ENCODE measurements around the gene RNF8.

Gene RNF8

GRCh38 chr6:37319156-37319555, 34.6 kb upstream of the RNF8 start:
- Histone ChIP-seq H3K4me3 (ENCODE audit: low read length) (no peak overlapping the region), H3K79me1 (ENCODE audit: low read length) (no peaks in the 10 kb centered on the region), H2BK5ac (ENCODE audit: low read length) (no peak overlapping the region), H3K9ac (ENCODE audit: low read length) (no peak overlapping the region), H2BK120ac (ENCODE audit: low read depth, low read length) (no peak overlapping the region), H3K27ac (ENCODE audit: low read depth, low read length) (peak overlapping the region; percentile 60), H3K4me1 (ENCODE audit: control insufficient read depth, low read depth, low read length) (no peaks in the 10 kb centered on the region), H4K8ac (ENCODE audit: low read depth, low read length) (peak overlapping the region; percentile 98), H4K5ac (ENCODE audit: low read length) (no peak overlapping the region), H3K79me2 (ENCODE audit: control insufficient read depth, insufficient read depth, low read length) (no peaks in the 10 kb centered on the region), H3K23ac (ENCODE audit: low read length) (peak overlapping the region; percentile 34), H3K18ac (ENCODE audit: low read length) (no peak overlapping the region), H2AK5ac (ENCODE audit: low read length) (no peak overlapping the region), H3K4ac (ENCODE audit: low read depth, low read length) (no peak overlapping the region), H3K36me3 (ENCODE audit: control insufficient read depth, insufficient read depth, low read length) (no peaks in the 10 kb centered on the region), H3K4me2 (ENCODE audit: low read length) (no peak overlapping the region), H3K56ac (ENCODE audit: low read length) (no peak overlapping the region), H2BK15ac (replicated peaks; ENCODE audit: low read depth) (no peak overlapping the region), H3K27me3 (ENCODE audit: insufficient read depth, low read length, poor library complexity) (no peaks in the 10 kb centered on the region)
- peak; percentile 43 for DNase-seq
- WGBS (ENCODE audit: extremely low coverage, insufficient coverage, low lambda C conversion rate): no CpG with 5 or more reads among the region's 3 CpGs

- H3K79me2 ChIP-seq (ENCODE audit: control insufficient read depth, insufficient read depth, low read length): no peaks in the 10 kb centered on the region
- H2AK5ac ChIP-seq (ENCODE audit: low read length): no peak overlapping the region
- H3K18ac ChIP-seq (ENCODE audit: low read length): no peak overlapping the region
- no peaks in the 10 kb centered on the region for H3K36me3 ChIP-seq (ENCODE audit: control insufficient read depth, insufficient read depth, low read length)
- DNase-seq: no peak
- H3K56ac ChIP-seq (ENCODE audit: low read length): no peak overlapping the region
- H3K27me3 ChIP-seq (ENCODE audit: insufficient read depth, low read length, poor library complexity): no peaks in the 10 kb centered on the region
- H3K4me2 ChIP-seq (ENCODE audit: low read length): no peak overlapping the region
- H4K5ac ChIP-seq (ENCODE audit: low read length): no peak overlapping the region
- peak overlapping the region; percentile 79 for H3K27ac ChIP-seq (ENCODE audit: low read depth, low read length)
- H2BK120ac ChIP-seq (ENCODE audit: low read depth, low read length): no peak overlapping the region
- no peak overlapping the region for H3K4ac ChIP-seq (ENCODE audit: low read depth, low read length)
- H2BK5ac ChIP-seq (ENCODE audit: low read length): no peak overlapping the region
- H3K23ac ChIP-seq (ENCODE audit: low read length): no peak overlapping the region
- no CpG with 5 or more reads among the region's 4 CpGs for WGBS (ENCODE audit: extremely low coverage, insufficient coverage, low lambda C conversion rate)
- H3K9ac ChIP-seq (ENCODE audit: low read length): no peak overlapping the region
- H2BK15ac ChIP-seq (replicated peaks; ENCODE audit: low read depth): no peak overlapping the region
- H3K4me1 ChIP-seq (ENCODE audit: control insufficient read depth, low read depth, low read length): no peaks in the 10 kb centered on the region
- H4K8ac ChIP-seq (ENCODE audit: low read depth, low read length): no peak overlapping the region
- H3K4me3 ChIP-seq (ENCODE audit: low read length): no peak overlapping the region
- no peaks in the 10 kb centered on the region for H3K79me1 ChIP-seq (ENCODE audit: low read length)
Measured at GRCh38 chr6:37319856-37320480, 33.8 kb upstream of the RNF8 start.

GRCh38 chr6:37320646-37321045, 33.1 kb upstream of the RNF8 start:
- Histone ChIP-seq H3K4me1 (ENCODE audit: control insufficient read depth, low read depth, low read length) (no peaks in the 10 kb centered on the region), H3K4me3 (ENCODE audit: low read length) (no peak overlapping the region), H3K56ac (ENCODE audit: low read length) (no peak overlapping the region), H3K27ac (ENCODE audit: low read depth, low read length) (no peak overlapping the region), H3K79me2 (ENCODE audit: control insufficient read depth, insufficient read depth, low read length) (no peaks in the 10 kb centered on the region), H2BK120ac (ENCODE audit: low read depth, low read length) (no peak overlapping the region), H4K5ac (ENCODE audit: low read length) (no peak overlapping the region), H3K36me3 (ENCODE audit: control insufficient read depth, insufficient read depth, low read length) (no peaks in the 10 kb centered on the region), H2BK5ac (ENCODE audit: low read length) (no peak overlapping the region), H3K9ac (ENCODE audit: low read length) (no peak overlapping the region), H2AK5ac (ENCODE audit: low read length) (no peak overlapping the region), H3K4ac (ENCODE audit: low read depth, low read length) (no peak overlapping the region), H3K27me3 (ENCODE audit: insufficient read depth, low read length, poor library complexity) (no peaks in the 10 kb centered on the region), H2BK15ac (replicated peaks; ENCODE audit: low read depth) (no peak overlapping the region), H3K79me1 (ENCODE audit: low read length) (no peaks in the 10 kb centered on the region), H4K8ac (ENCODE audit: low read depth, low read length) (no peak overlapping the region), H3K4me2 (ENCODE audit: low read length) (no peak overlapping the region), H3K23ac (ENCODE audit: low read length) (no peak overlapping the region), H3K18ac (ENCODE audit: low read length) (no peak overlapping the region)
- WGBS (ENCODE audit: extremely low coverage, insufficient coverage, low lambda C conversion rate): no CpG with 5 or more reads among the region's 8 CpGs
- DNase-seq: no peak

DNA sequence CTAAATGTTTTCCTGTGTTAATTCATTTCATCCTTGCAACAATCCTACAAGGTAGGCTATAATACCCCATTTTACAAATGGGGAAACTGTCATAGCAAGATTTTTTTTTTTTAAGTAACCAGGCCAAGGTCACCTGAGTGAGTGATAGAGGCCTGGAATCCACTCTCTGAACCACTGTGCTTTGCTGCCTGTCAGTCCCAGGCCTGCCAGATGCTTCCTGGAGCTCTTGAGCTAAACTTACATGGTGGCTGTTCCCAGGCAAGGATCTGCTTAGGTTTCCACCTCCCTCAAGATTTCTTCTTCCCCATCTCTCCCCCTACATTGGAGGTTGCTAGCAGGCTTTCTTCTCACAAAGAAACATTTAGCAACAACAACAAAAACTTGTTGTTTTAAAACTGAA, 32.7 kb upstream of the RNF8 start:
- H3K56ac ChIP-seq (ENCODE audit: low read length): no peak overlapping the region
- no peak overlapping the region for H3K18ac ChIP-seq (ENCODE audit: low read length)
- H2BK120ac ChIP-seq (ENCODE audit: low read depth, low read length): no peak overlapping the region
- no peaks in the 10 kb centered on the region for H3K27me3 ChIP-seq (ENCODE audit: insufficient read depth, low read length, poor library complexity)
- H3K23ac ChIP-seq (ENCODE audit: low read length): no peak overlapping the region
- no peaks in the 10 kb centered on the region for H3K4me1 ChIP-seq (ENCODE audit: control insufficient read depth, low read depth, low read length)
- H3K36me3 ChIP-seq (ENCODE audit: control insufficient read depth, insufficient read depth, low read length): no peaks in the 10 kb centered on the region
- no peak overlapping the region for H3K4ac ChIP-seq (ENCODE audit: low read depth, low read length)
- no peaks in the 10 kb centered on the region for H3K79me1 ChIP-seq (ENCODE audit: low read length)
- no peaks in the 10 kb centered on the region for H3K79me2 ChIP-seq (ENCODE audit: control insufficient read depth, insufficient read depth, low read length)
- H3K27ac ChIP-seq (ENCODE audit: low read depth, low read length): no peak overlapping the region
- no peak for DNase-seq
- no peak overlapping the region for H2BK5ac ChIP-seq (ENCODE audit: low read length)
- no peak overlapping the region for H3K4me2 ChIP-seq (ENCODE audit: low read length)
- H3K9ac ChIP-seq (ENCODE audit: low read length): no peak overlapping the region
- no peak overlapping the region for H3K4me3 ChIP-seq (ENCODE audit: low read length)
- no peak overlapping the region for H4K5ac ChIP-seq (ENCODE audit: low read length)
- no peak overlapping the region for H4K8ac ChIP-seq (ENCODE audit: low read depth, low read length)
- no peak overlapping the region for H2AK5ac ChIP-seq (ENCODE audit: low read length)
- no peak overlapping the region for H2BK15ac ChIP-seq (replicated peaks; ENCODE audit: low read depth)

DNA sequence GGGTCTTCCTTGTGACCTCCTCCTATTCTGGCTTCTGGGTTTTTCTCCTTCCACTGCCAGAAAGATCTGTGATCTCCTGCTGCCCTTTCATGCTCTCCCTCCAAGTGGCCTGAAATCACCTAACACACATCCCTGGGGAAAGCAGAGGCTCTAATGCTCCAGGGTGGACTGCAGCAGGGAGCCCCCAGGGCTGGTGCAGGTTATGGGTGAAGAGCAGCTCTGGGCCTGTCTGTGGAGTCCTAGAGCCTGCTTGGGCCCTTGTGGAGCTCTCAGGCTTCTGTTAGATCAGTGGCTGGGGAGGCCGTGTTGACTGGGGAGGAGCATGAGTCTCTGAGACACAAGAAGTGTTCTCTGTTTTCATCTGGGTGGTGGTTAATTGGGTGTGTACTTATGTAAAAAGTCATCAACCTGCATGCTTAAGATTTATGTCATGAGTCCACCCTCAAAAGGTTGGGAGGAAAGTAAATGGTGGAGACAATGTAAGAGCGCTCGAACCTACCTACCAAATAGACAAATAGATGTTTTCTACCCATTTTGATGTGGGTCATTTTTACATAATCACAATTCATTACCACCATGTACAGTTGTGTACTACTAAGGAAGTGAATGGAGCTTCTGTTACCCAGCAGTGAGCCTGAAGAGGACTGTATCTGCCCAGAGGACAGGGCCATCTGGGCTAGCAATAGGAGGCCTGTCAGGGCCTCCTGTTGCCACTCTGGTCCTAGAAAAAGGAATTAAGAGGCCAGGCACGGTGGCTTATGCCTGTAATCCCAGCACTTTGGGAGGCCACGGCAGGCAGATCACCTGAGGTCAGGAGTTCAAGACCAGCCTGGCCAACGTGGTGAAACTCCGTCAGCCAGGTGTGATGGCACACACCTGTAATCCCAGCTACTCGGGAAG, 32.0 kb upstream of the RNF8 start:
- WGBS (ENCODE audit: extremely low coverage, insufficient coverage, low lambda C conversion rate): no CpG with 5 or more reads among the region's 8 CpGs
- H2BK120ac ChIP-seq (ENCODE audit: low read depth, low read length): no peak overlapping the region
- no peak overlapping the region for H3K9ac ChIP-seq (ENCODE audit: low read length)
- no peak overlapping the region for H3K4me2 ChIP-seq (ENCODE audit: low read length)
- H3K56ac ChIP-seq (ENCODE audit: low read length): no peak overlapping the region
- no peaks in the 10 kb centered on the region for H3K79me2 ChIP-seq (ENCODE audit: control insufficient read depth, insufficient read depth, low read length)
- H4K5ac ChIP-seq (ENCODE audit: low read length): no peak overlapping the region
- H3K4ac ChIP-seq (ENCODE audit: low read depth, low read length): no peak overlapping the region
- no peak overlapping the region for H2BK15ac ChIP-seq (replicated peaks; ENCODE audit: low read depth)
- H3K18ac ChIP-seq (ENCODE audit: low read length): no peak overlapping the region
- H3K27me3 ChIP-seq (ENCODE audit: insufficient read depth, low read length, poor library complexity): no peaks in the 10 kb centered on the region
- H2AK5ac ChIP-seq (ENCODE audit: low read length): no peak overlapping the region
- H3K23ac ChIP-seq (ENCODE audit: low read length): no peak overlapping the region
- DNase-seq: no peak
- H2BK5ac ChIP-seq (ENCODE audit: low read length): no peak overlapping the region
- H3K4me1 ChIP-seq (ENCODE audit: control insufficient read depth, low read depth, low read length): no peaks in the 10 kb centered on the region
- no peak overlapping the region for H4K8ac ChIP-seq (ENCODE audit: low read depth, low read length)
- no peak overlapping the region for H3K4me3 ChIP-seq (ENCODE audit: low read length)
- H3K36me3 ChIP-seq (ENCODE audit: control insufficient read depth, insufficient read depth, low read length): no peaks in the 10 kb centered on the region
- H3K79me1 ChIP-seq (ENCODE audit: low read length): no peaks in the 10 kb centered on the region
- no peak overlapping the region for H3K27ac ChIP-seq (ENCODE audit: low read depth, low read length)
